DOHH2 (cell line): ENCODE results near the gene SHISA5.

Experiments used
- H3F3A ChIP-seq: fragments of 200-600 bp; sonication (generic), shearing (Covaris generic); 2 replicates; pipeline ENCODE4 v1.6.0; 2016; ENCODE audit warnings: antibody characterized with exemption, mild to moderate bottlenecking; ENCODE audit not compliant: control insufficient read depth, insufficient read depth
- H3K27ac ChIP-seq: fragments of 200-600 bp; sonication (generic); 2 replicates; pipeline ENCODE4 v1.5.1; 2014; ENCODE audit warnings: low read depth, mild to moderate bottlenecking, low read length, moderate library complexity
- H3K27me3 ChIP-seq: fragments of 200-600 bp; sonication (generic); 2 replicates; pipeline ENCODE4 v1.6.1; 2014; ENCODE audit warnings: mild to moderate bottlenecking, low read length, mixed read lengths; ENCODE audit not compliant: control insufficient read depth
- H3K36me3 ChIP-seq: fragments of 200-600 bp; sonication (generic); 2 replicates; pipeline ENCODE4 v1.6.1; 2014; ENCODE audit warnings: mild to moderate bottlenecking, low read length, moderate library complexity, mixed read lengths; ENCODE audit not compliant: control insufficient read depth
- H3K4me1 ChIP-seq: fragments of 200-600 bp; sonication (generic); 2 replicates; pipeline ENCODE4 v1.6.1; 2014; ENCODE audit warnings: mild to moderate bottlenecking, low read length, mixed read lengths; ENCODE audit not compliant: control insufficient read depth
- H3K4me2 ChIP-seq: fragments of 200-600 bp; sonication (generic); 2 replicates; pipeline ENCODE4 v1.6.0; 2014; ENCODE audit warnings: mild to moderate bottlenecking, low read length, moderate library complexity
- H3K4me3 ChIP-seq: fragments of 200-600 bp; sonication (generic); 2 replicates; pipeline ENCODE4 v1.5.1; 2014; ENCODE audit warnings: mild to moderate bottlenecking, low read length, mixed read lengths
- H3K79me2 ChIP-seq: fragments of 200-600 bp; sonication (generic); 2 replicates; pipeline ENCODE4 v1.6.1; 2014; ENCODE audit warnings: mild to moderate bottlenecking, low read length, mixed read lengths; ENCODE audit not compliant: control insufficient read depth
- H3K9me2 ChIP-seq: fragments of 200-600 bp; sonication (generic); replicated peaks from 2 replicates; pipeline ENCODE4 v1.6.1; 2014; ENCODE audit warnings: mild to moderate bottlenecking, low read length, mixed read lengths; ENCODE audit not compliant: control insufficient read depth
- H3K9me3 ChIP-seq: fragments of 200-600 bp; sonication (generic); 2 replicates; pipeline ENCODE4 v1.6.1; 2014; ENCODE audit warnings: antibody characterized with exemption, low read length, mixed read lengths; ENCODE audit not compliant: control insufficient read depth, insufficient read depth
- H4K20me1 ChIP-seq: fragments of 200-600 bp; sonication (generic); 2 replicates; pipeline ENCODE4 v1.6.0; 2014; ENCODE audit warnings: low read depth, mild to moderate bottlenecking, antibody characterized with exemption, low read length, moderate library complexity; ENCODE audit not compliant: control insufficient read depth, insufficient read depth
- CTCF ChIP-seq: fragments of 200-600 bp; sonication (generic); IDR thresholded peaks from one replicate; pipeline ENCODE4 v1.5.1; 2014; ENCODE audit warnings: antibody characterized with exemption, mild to moderate bottlenecking, low read depth, low read length; ENCODE audit not compliant: poor library complexity, severe bottlenecking
- EZH2phosphoT487 ChIP-seq: fragments of 200-600 bp; sonication (generic); IDR thresholded peaks from 2 replicates; pipeline ENCODE4 v1.6.1; 2017; ENCODE audit warnings: borderline replicate concordance, mild to moderate bottlenecking, antibody characterized with exemption, low read length, moderate library complexity, mixed read lengths

The SHISA5 gene

GRCh38 chr3:48548729-48549705, 45.0 kb upstream of the SHISA5 start:
- Histone ChIP-seq H3K9me3 (no peaks in the 10 kb centered on the region), H3K27ac (no peak overlapping the region), H3K4me2 (no peak overlapping the region), H3K79me2 (peaks cover 11% of the 10 kb centered on the region), H3F3A (no peaks in the 10 kb centered on the region), H4K20me1 (no peaks in the 10 kb centered on the region), H3K4me3 (no peak overlapping the region), H3K36me3 (peaks cover 55% of the 10 kb centered on the region), H3K27me3 (no peaks in the 10 kb centered on the region), H3K9me2 (no peaks in the 10 kb centered on the region), H3K4me1 (peaks cover 7% of the 10 kb centered on the region)
- peak; percentile 97 for TF ChIP-seq CTCF
- TF ChIP-seq EZH2phosphoT487: no peak

- Histone ChIP-seq H3K4me3 (no peak overlapping the region), H3K36me3 (peaks cover 48% of the 10 kb centered on the region), H3K4me2 (no peak overlapping the region), H3K4me1 (no peaks in the 10 kb centered on the region), H3K79me2 (0 out of 2 replicates have a peak, but pooled peaks cover 4% of the 10 kb centered on the region), H4K20me1 (no peaks in the 10 kb centered on the region), H3K27me3 (no peaks in the 10 kb centered on the region), H3K9me2 (no peaks in the 10 kb centered on the region), H3F3A (no peaks in the 10 kb centered on the region), H3K27ac (no peak overlapping the region), H3K9me3 (no peaks in the 10 kb centered on the region)
- TF ChIP-seq CTCF (no peak), EZH2phosphoT487 (no peak)
These were observed 44.2 kb upstream of the SHISA5 start for GRCh38 chr3:48548126-48548525.

- Histone ChIP-seq H3K4me1 (no peaks in the 10 kb centered on the region), H3K4me3 (no peak overlapping the region), H3K4me2 (no peak overlapping the region), H4K20me1 (no peaks in the 10 kb centered on the region), H3F3A (no peaks in the 10 kb centered on the region), H3K9me2 (no peaks in the 10 kb centered on the region), H3K27me3 (no peaks in the 10 kb centered on the region), H3K36me3 (peaks cover 43% of the 10 kb centered on the region), H3K27ac (no peak overlapping the region), H3K79me2 (no peaks in the 10 kb centered on the region), H3K9me3 (no peaks in the 10 kb centered on the region)
- TF ChIP-seq EZH2phosphoT487 (no peak), CTCF (no peak)
These were observed 42.3 kb upstream of the SHISA5 start for GRCh38 chr3:48546203-48546829.
